DND-41 (cell line): Measurements from ENCODE around the gene SKIL.

Experiments used
- ATAC-seq: fragments of 200-7000 bp; cut with Tn5 transposase; 3 replicates; pipeline ENCODE4 v1.9.1; 2021; ENCODE audit warnings: low read depth; ENCODE audit not compliant: insufficient read depth
- DNase-seq: peaks from one replicate; pipeline ENCODE4 v3.0.0-alpha.2; 2020
- H2AFZ ChIP-seq: 2 replicates; pipeline ENCODE4 v1.6.0; 2012; ENCODE audit warnings: low read depth, low read length
- H3K27ac ChIP-seq: 2 replicates; pipeline ENCODE4 v1.5.1; 2012; ENCODE audit warnings: low read length, inconsistent platforms
- H3K27me3 ChIP-seq: fragments of 200-600 bp; sonication (generic); 2 replicates; pipeline ENCODE4 v1.6.0; 2012; ENCODE audit warnings: low read length, mild to moderate bottlenecking, inconsistent platforms; ENCODE audit not compliant: insufficient read depth, poor library complexity
- H3K36me3 ChIP-seq: 2 replicates; pipeline ENCODE4 v1.5.1; 2012; ENCODE audit warnings: low read length, inconsistent platforms; ENCODE audit not compliant: insufficient read depth
- H3K4me1 ChIP-seq: 2 replicates; pipeline ENCODE4 v1.5.1; 2012; ENCODE audit warnings: mild to moderate bottlenecking, low read length; ENCODE audit not compliant: insufficient read depth
- H3K4me2 ChIP-seq: 2 replicates; pipeline ENCODE4 v1.6.0; 2012; ENCODE audit warnings: mild to moderate bottlenecking, moderate library complexity, low read length, inconsistent platforms; ENCODE audit not compliant: insufficient read depth
- H3K4me3 ChIP-seq, 2 experiments: fragments of 200-600 bp in 1 of 2; shearing (Covaris generic) in 1 of 2; 2 replicates each; pipeline ENCODE4 v1.5.1; 2012 to 2016; ENCODE audit warnings: inconsistent platforms in 2 of 2, low read length in 2 of 2, mild to moderate bottlenecking in 2 of 2, low read depth in 1 of 2, moderate library complexity in 1 of 2
- H3K79me2 ChIP-seq: 2 replicates; pipeline ENCODE4 v1.6.0; 2012; ENCODE audit warnings: low read length, inconsistent platforms; ENCODE audit not compliant: insufficient read depth
- H3K9ac ChIP-seq: 2 replicates; pipeline ENCODE4 v1.6.0; 2012; ENCODE audit warnings: low read depth, mild to moderate bottlenecking, inconsistent platforms, low read length, moderate library complexity
- H3K9me3 ChIP-seq: 2 replicates; pipeline ENCODE4 v1.5.1; 2012; ENCODE audit warnings: low read length, moderate library complexity, mild to moderate bottlenecking, inconsistent platforms; ENCODE audit not compliant: insufficient read depth, severe bottlenecking
- H4K20me1 ChIP-seq: 2 replicates; pipeline ENCODE4 v1.6.0; 2012; ENCODE audit warnings: low read length; ENCODE audit not compliant: insufficient read depth
- CTCF ChIP-seq: IDR thresholded peaks from 2 replicates; pipeline ENCODE4 v1.5.1; 2012; ENCODE audit warnings: borderline replicate concordance, low read length, moderate library complexity, mild to moderate bottlenecking; ENCODE audit not compliant: poor library complexity, severe bottlenecking; ENCODE audit errors: extremely low read depth
- EZH2 ChIP-seq: IDR thresholded peaks from 3 replicates; pipeline ENCODE4 v1.6.1; 2012; ENCODE audit warnings: borderline replicate concordance, low read depth, mild to moderate bottlenecking, moderate library complexity, low read length, inconsistent platforms; ENCODE audit not compliant: severe bottlenecking

Gene SKIL

DNA sequence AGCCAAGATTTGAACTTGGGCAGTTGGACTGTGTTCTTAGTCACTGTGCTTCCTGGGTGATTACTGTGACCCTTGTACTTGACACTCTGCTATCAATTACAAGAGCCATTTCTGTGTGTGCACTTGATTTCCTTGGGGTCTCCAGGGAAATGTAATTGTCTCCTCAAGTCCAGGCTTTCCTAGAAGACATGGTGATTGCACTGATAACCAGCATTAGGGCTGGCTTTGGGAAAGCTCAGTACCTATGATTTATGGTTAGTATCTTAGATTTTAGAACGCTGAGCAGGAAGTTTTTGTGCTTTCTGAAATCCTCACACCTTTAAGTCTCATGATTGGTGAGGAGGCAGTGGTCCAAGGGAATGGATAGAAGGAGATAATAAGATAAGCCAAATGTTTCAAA is 59.6 kb downstream of the SKIL start:
- no peak overlapping the region for H2AFZ ChIP-seq
- no peak for TF ChIP-seq EZH2
- no peak for TF ChIP-seq CTCF
- H3K79me2 ChIP-seq, result no peaks in the 10 kb centered on the region
- ATAC-seq (no peak), DNase-seq (no peak)
- no peaks in the 10 kb centered on the region for H3K36me3 ChIP-seq
- no peak overlapping the region for H3K9ac ChIP-seq
- no peak overlapping the region for H3K27ac ChIP-seq
- H3K4me2 ChIP-seq, result no peak overlapping the region
- no peaks in the 10 kb centered on the region for H3K27me3 ChIP-seq
- no peaks in the 10 kb centered on the region for H4K20me1 ChIP-seq
- no peaks in the 10 kb centered on the region for H3K4me1 ChIP-seq
- H3K4me3 ChIP-seq, result no peak overlapping the region
- H3K9me3 ChIP-seq, result no peaks in the 10 kb centered on the region

DNA sequence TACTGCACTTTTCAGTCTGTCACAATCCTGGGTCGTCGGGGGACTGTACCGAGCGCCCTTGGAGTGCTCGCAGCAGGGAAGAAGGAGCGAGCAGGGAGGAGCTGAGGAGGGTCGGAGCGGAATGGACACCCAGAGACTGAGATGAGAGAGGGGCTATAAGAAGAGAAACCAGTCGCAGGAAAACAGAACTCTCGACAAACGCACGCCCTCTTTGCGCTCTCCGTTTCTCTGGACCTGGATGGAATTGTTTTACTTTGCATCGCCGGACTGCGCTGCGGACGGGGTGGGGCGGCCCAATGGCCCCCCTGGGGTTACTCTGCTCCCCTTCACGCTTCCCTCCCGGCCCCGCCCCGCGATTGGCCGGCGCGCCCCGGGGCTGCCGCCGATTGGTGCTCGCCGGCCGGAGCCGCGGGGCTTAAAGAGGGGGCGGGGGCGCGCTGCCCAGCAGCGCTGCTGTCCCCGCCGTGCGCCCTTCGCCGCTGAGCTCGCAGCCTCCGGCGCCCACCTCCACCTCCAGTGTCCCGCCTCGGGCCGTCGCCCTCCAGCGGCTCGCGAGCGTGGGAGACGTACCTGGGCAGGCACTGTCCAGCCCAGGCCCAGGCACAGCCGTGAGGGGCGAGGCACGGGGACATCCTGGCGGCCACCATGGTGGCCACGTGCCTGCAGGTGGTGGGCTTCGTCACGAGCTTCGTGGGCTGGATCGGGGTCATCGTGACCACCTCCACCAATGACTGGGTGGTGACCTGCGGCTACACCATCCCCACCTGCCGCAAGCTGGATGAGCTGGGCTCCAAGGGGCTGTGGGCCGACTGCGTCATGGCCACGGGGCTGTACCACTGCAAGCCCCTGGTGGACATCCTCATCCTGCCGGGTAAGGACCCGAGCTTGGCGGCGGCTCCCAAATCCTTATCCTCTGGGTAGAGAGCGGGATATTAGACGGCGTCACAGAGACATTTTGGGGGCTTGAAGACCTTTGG is 61.2 kb downstream of the SKIL start, which contains the start of gene CLDN11:
Gene CLDN11 (plus strand): TSS at position 447 of the 977 bp plus-strand sequence. CDS start 199 bp downstream, at position 646.
- Histone ChIP-seq H3K4me1 (no peaks in the 10 kb centered on the region), H3K9me3 (no peaks in the 10 kb centered on the region), H3K4me2 (no peak within 1 kb of the TSS), H3K27ac (no peak within 1 kb of the TSS), H3K27me3 (no peaks in the 10 kb centered on the region), H3K36me3 (no peaks in the 10 kb centered on the region), H3K9ac (no peak within 1 kb of the TSS), H3K79me2 (no peaks in the 10 kb centered on the region), H2AFZ (no peak within 1 kb of the TSS), H3K4me3 (no peak within 1 kb of the TSS), H4K20me1 (no peaks in the 10 kb centered on the region)
- no peak for DNase-seq
- TF ChIP-seq CTCF (no peak), EZH2 (no peak)
- ATAC-seq, result no peak

DNA sequence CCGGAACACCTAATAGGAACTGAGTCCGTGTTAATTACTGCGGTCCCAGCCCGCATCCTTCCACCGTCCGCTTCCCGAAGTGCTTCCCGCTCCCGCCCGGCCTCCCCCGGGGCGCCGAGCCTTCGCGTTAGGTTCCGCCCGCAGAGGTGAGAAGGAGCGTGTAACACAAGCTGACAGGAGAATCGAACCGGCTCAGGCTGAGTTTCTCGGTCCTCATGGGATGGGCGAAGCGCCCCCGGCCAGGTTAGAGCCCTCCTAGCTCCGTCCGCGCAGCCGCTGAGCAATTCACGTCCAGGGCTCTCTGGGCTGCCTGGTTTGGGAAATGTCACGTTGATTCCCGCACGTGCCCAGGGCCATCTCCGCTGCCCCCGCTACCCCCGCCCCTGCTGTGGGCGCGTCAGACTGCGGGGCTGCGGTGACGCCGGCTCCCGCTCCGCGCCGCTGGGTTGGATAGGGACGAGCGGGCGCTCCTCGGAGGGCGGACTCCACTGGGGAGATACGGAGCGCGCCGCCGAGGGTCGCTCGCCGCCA is 62.1 kb downstream of the SKIL start:
- Histone ChIP-seq H2AFZ (no peak overlapping the region), H4K20me1 (no peaks in the 10 kb centered on the region), H3K27me3 (no peaks in the 10 kb centered on the region), H3K9ac (no peak overlapping the region), H3K79me2 (no peaks in the 10 kb centered on the region), H3K4me2 (no peak overlapping the region), H3K27ac (no peak overlapping the region), H3K9me3 (no peaks in the 10 kb centered on the region), H3K4me1 (no peaks in the 10 kb centered on the region), H3K4me3 (no peak overlapping the region), H3K36me3 (no peaks in the 10 kb centered on the region)
- no peak for ATAC-seq
- no peak for TF ChIP-seq CTCF
- TF ChIP-seq EZH2, result no peak
- DNase-seq, result no peak
